Left kidney (tissue), 8 donors: ENCODE results near the gene FAM181A. TPM values are rescaled to one million over a fixed set of nuclear protein-coding genes. Genes with fewer than 3 reads are reported as not detected.

ENCODE experiments used
- DNase-seq: peaks from one replicate; pipeline ENCODE4 v3.0.0-alpha.2; 2013
- long read RNA-seq, 8 donors: transcript quantifications; one replicate each; lab custom pipeline, GENCODE V29; 2026
- polyA plus RNA-seq: library from polyadenylated mRNA; unstranded; fragments of 120-200 nt; gene quantifications from one replicate; pipeline ENCODE4 v1.2.1, GENCODE V29; 2013; ENCODE audit not compliant: insufficient read length

FAM181A gene
- polyA plus RNA-seq: not detected
- long read RNA-seq, donor 1: 0 reads
- long read RNA-seq, donor 2: 0 reads
- long read RNA-seq, donor 3: 0 reads
- long read RNA-seq, donor 4: 0 reads
- long read RNA-seq, donor 5: 0 reads
- long read RNA-seq, donor 6: 0 reads
- long read RNA-seq, donor 7: 0 reads
- long read RNA-seq, donor 8: 0 reads

GRCh38 chr14:93926873-93927799 lies at the start of gene FAM181A:
FAM181A (plus strand) TSS chr14:93927344; CDS start chr14:93928286, 942 bp downstream.
- no peak for DNase-seq

GRCh38 chr14:93878212-93878611 lies 48.9 kb upstream of the FAM181A start:
- DNase-seq: no peak

DNA sequence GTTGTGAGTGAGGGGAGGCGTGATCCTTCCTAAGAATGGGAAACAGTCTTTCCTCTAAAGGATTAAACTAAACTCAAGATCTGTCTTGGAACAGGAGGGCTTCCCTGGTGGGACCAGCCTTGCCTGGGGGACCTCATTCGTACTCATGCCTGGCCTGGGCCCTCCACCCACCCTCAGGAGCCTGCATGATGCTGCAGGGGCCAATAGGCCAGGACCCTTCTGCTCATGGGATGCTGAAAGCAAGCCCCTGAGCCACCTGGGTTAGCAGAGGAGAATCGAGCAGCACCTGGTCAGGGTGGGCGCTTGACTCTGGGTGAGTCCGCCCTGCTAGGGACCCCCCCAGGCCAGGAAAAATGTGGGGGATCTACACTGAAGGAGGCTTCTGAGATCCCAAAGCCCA lies 48.3 kb upstream of the FAM181A start:
- DNase-seq: no peak

GRCh38 chr14:93879362-93879983 lies 47.7 kb upstream of the FAM181A start:
- no peak for DNase-seq

- DNase-seq: no peak
Measured at GRCh38 chr14:93880021-93880820, 46.9 kb upstream of the FAM181A start.

GRCh38 chr14:93884950-93885349 lies 42.2 kb upstream of the FAM181A start:
- DNase-seq: no peak

DNA sequence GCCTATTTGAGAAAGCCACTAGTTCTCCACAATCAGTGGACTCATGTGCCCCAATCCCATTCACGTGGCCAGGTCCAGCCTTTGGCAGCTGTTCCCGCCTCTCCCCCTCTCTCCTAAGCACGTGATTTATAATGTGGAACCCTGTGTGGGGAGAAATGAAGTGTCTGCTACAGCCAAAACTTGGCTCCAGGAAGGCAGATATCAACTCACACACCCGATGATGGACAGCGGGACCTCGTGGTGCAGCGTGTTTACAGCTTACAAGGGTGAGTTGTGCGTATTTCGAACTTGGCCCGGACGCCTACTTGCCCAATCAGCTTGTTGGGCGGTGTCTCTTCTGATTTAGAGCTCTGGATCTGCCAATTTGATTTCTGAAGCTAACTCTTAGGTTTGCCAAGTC lies 38.1 kb upstream of the FAM181A start:
- no peak for DNase-seq

- DNase-seq: no peak
Measured at GRCh38 chr14:93889739-93890483, 37.2 kb upstream of the FAM181A start.

- no peak for DNase-seq
Measured at GRCh38 chr14:93891756-93892504, 35.2 kb upstream of the FAM181A start.

DNA sequence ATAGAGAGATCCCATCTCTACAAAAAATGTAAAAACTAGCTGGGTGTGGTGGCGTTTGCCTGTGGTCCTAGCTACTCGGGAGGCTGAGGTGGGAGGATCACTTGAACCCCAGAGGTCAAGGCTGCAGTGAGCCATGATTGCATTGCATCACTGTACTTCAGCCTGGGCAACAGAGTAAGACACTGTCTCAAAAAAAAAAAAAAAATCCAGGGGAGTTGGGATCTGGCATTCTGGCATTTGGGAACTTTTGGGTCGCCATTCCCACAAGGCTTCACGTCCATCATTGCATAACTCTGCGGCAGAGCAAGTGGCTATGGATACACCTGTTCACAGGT lies 34.7 kb upstream of the FAM181A start:
- no peak for DNase-seq

- peak; percentile 65 for DNase-seq
Measured at GRCh38 chr14:93892923-93893558, 34.1 kb upstream of the FAM181A start.

GRCh38 chr14:93893661-93894261 lies 33.4 kb upstream of the FAM181A start:
- no peak for DNase-seq

DNA sequence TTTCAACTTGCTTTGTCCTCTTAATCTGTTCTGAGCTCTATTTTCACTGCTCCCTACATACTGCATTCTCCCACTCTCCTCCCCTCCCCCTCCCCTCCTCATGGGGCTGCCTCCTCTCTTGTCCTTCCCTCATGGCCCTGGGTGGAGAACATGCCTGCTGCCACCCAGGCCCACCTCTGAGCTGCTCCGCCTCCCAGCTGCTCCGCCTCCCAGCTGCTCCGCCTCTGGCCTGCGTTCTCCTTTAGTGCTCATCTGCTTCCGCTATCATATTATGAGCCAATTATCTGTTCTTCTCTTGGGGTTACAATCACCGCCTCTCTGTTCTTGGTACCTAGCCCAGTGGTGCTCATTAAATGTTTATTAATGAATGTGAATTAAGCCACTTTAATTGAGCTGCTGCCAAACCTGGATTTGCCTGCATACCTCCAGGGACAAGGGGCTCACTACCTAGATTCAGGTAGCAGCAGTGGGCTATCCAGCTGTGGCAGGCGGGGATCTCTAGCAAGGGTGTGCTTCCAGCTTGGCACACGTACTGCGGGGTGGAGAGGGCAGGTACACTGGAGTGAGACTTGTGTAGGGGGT lies 32.0 kb upstream of the FAM181A start:
- DNase-seq: no peak

GRCh38 chr14:93897476-93897845 lies 29.7 kb upstream of the FAM181A start:
- no peak for DNase-seq

GRCh38 chr14:93898081-93898611 lies 29.0 kb upstream of the FAM181A start:
- DNase-seq: no peak

DNA sequence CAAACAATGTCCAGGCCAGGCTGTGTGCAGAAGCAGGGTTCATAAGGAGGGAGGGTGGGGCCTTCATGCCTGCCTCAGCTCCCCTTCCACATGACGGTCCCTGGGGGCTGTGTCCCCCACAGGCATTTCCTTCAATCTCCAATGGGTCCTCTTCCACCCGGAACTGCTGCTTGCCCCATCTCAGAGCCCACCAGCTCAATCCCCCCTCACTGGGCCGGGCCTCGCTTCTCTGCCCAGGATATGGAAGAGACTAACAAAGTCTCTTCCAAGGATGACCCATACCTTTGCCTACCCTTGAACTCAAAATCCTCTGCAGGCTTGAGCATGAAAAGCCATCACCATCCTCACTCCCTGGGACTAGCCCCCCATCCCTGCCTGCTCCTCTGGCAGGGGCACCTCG lies 28.4 kb upstream of the FAM181A start:
- no peak for DNase-seq

DNA sequence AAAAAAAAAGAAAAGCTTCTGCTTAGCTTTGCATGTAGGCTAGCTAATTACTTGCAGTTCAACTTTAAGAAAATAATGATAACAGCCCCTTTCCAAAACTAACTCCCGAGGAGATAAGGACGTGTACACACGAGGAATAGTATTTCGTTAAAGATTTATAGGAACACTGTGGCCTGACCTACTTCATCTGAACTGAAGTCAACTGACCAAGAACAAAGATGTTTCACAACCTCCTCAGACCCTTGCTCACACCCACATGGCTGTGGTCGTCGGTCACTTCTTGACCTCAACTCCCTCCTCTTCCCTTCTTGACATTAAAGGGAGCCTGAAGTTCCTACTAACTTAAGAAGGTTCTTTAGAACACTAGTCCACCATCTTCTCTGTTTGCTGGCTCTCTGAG lies 25.3 kb upstream of the FAM181A start:
- no peak for DNase-seq

GRCh38 chr14:93902619-93903307 lies 24.4 kb upstream of the FAM181A start:
- no peak for DNase-seq
